KMS-11 (cell line): ENCODE measurements around the gene STARD8.
"Not testable (repeated sequence)": the region's sequence is repeated elsewhere in the genome, so short reads cannot be mapped to it uniquely, and the experiment has no call there.

Source experiments
- H2AFZ ChIP-seq: fragments of 200-600 bp; sonication (generic); 2 replicates; pipeline ENCODE4 v1.6.1; 2016; ENCODE audit warnings: antibody characterized with exemption, mixed run types, low read depth
- H3K27ac ChIP-seq: fragments of 200-600 bp; sonication (generic); 2 replicates; pipeline ENCODE4 v1.6.1; 2016; ENCODE audit warnings: mild to moderate bottlenecking, mixed run types
- H3K27me3 ChIP-seq: fragments of 200-600 bp; sonication (generic); 2 replicates; pipeline ENCODE4 v1.6.1; 2017; ENCODE audit warnings: mild to moderate bottlenecking, low read depth, mixed run types, moderate library complexity; ENCODE audit not compliant: insufficient read depth
- H3K36me3 ChIP-seq: fragments of 200-600 bp; sonication (generic); 2 replicates; pipeline ENCODE4 v1.6.1; 2017; ENCODE audit warnings: mild to moderate bottlenecking, mixed run types; ENCODE audit not compliant: insufficient read depth
- H3K4me1 ChIP-seq: fragments of 200-600 bp; sonication (generic); 2 replicates; pipeline ENCODE4 v1.6.1; 2016; ENCODE audit warnings: mild to moderate bottlenecking, low read depth, mixed run types; ENCODE audit not compliant: poor library complexity, severe bottlenecking
- H3K4me2 ChIP-seq: fragments of 200-600 bp; sonication (generic); 2 replicates; pipeline ENCODE4 v1.7.0; 2016; ENCODE audit warnings: mild to moderate bottlenecking, mixed run types
- H3K4me3 ChIP-seq: fragments of 200-600 bp; sonication (generic); IDR thresholded peaks from 2 replicates; pipeline ENCODE4 v1.6.1; 2017; ENCODE audit warnings: low read depth, low read length, mixed read lengths; ENCODE audit not compliant: insufficient read depth
- H3K79me2 ChIP-seq: fragments of 200-600 bp; sonication (generic); 2 replicates; pipeline ENCODE4 v1.6.1; 2016; ENCODE audit warnings: low read depth, mixed run types; ENCODE audit not compliant: insufficient read depth
- H3K9ac ChIP-seq: fragments of 200-600 bp; sonication (generic); 2 replicates; pipeline ENCODE4 v1.6.1; 2016; ENCODE audit warnings: mild to moderate bottlenecking, mixed run types
- H4K20me1 ChIP-seq: fragments of 200-600 bp; sonication (generic); 2 replicates; pipeline ENCODE4 v1.6.1; 2016; ENCODE audit warnings: mild to moderate bottlenecking, mixed run types; ENCODE audit not compliant: insufficient read depth
- CTCF ChIP-seq: fragments of 200-600 bp; sonication (generic); conservative IDR thresholded peaks from 2 replicates; pipeline ENCODE4 v1.6.1; 2017; ENCODE audit warnings: low read depth, mild to moderate bottlenecking, antibody characterized with exemption, low read length, moderate library complexity, mixed read lengths

The STARD8 gene

DNA sequence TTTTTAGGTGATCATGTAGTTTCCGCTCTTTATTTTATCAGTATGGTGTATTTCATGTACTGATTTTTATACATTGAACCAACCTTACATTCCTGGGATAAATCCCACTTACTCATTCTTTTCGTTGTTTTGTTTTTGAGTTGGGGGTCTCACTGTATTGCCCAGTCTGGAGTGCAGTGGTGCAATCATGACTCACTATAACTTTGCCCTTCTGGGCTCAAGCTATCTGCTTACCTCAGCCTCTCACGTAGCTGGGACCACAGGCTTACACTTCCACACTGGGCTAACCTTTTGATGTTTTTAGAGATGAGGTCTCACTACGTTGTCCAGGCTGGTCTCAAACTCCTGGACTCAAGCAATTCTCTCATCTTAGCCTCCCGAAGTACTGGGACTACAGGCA lies 19.5 kb upstream of the STARD8 start:
- Histone ChIP-seq H3K27ac (no peak overlapping the region), H3K27me3 (no peaks in the 10 kb centered on the region), H3K4me3 (no peak overlapping the region), H4K20me1 (no peaks in the 10 kb centered on the region), H3K79me2 (no peaks in the 10 kb centered on the region), H2AFZ (no peak overlapping the region), H3K9ac (no peak overlapping the region), H3K4me1 (no peaks in the 10 kb centered on the region), H3K36me3 (no peaks in the 10 kb centered on the region), H3K4me2 (no peak overlapping the region)
- no peak for TF ChIP-seq CTCF

GRCh38 chrX:68629936-68630335 lies 17.5 kb upstream of the STARD8 start:
- H3K4me3 ChIP-seq, H3K4me2 ChIP-seq, H2AFZ ChIP-seq, H3K9ac ChIP-seq, H3K36me3 ChIP-seq, H3K27ac ChIP-seq, H4K20me1 ChIP-seq, H3K79me2 ChIP-seq, H3K4me1 ChIP-seq, H3K27me3 ChIP-seq: not testable (repeated sequence)

DNA sequence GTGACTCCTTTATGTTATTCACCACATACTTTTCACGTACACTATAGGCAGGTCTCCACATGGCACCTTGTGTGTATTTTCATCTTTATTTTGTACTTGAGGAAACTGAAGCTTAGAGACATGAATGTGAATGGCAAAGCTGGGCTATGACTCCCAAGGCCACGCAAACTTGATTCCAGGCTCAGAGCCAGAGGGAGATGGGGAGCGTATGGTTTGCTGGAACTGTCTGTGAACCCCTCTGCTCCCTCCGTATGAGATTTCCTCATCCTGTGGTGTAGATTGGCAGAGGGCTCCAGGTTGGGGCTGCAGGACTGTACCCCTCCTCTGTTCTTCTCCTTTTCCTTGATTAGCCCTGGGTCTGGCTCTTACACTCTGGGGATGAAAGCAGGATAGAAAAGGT lies 16.1 kb upstream of the STARD8 start:
- H3K4me3 ChIP-seq: no peak overlapping the region
- no peaks in the 10 kb centered on the region for H3K79me2 ChIP-seq
- TF ChIP-seq CTCF: no peak
- no peak overlapping the region for H3K4me2 ChIP-seq
- no peak overlapping the region for H3K27ac ChIP-seq
- no peak overlapping the region for H2AFZ ChIP-seq
- no peaks in the 10 kb centered on the region for H4K20me1 ChIP-seq
- H3K4me1 ChIP-seq: no peaks in the 10 kb centered on the region
- H3K9ac ChIP-seq: no peak overlapping the region
- H3K27me3 ChIP-seq: no peaks in the 10 kb centered on the region
- H3K36me3 ChIP-seq: no peaks in the 10 kb centered on the region

DNA sequence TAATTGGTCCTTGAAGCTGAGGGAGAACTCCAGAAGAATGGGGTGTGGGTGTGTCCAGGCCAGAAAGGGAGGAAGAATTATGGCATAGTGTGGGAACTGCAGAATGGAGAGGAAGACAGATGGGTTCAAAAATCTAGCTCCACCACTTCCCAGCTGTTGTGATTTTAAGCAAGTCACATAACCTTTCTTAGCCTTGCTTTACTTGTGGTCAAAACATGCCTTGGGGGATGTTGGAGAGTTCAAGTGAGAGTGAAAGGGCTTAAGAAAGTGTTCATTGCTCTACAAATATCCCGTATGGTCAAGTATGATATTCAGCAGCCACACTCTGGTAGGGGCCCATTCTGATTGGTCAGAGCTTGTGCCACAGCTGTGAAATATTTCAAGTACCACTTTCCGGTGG lies 15.0 kb upstream of the STARD8 start:
- no peaks in the 10 kb centered on the region for H3K36me3 ChIP-seq
- no peak overlapping the region for H3K9ac ChIP-seq
- H4K20me1 ChIP-seq: no peaks in the 10 kb centered on the region
- H3K27me3 ChIP-seq: no peaks in the 10 kb centered on the region
- no peak overlapping the region for H3K4me3 ChIP-seq
- no peak overlapping the region for H2AFZ ChIP-seq
- H3K4me2 ChIP-seq: no peak overlapping the region
- TF ChIP-seq CTCF: no peak
- no peaks in the 10 kb centered on the region for H3K4me1 ChIP-seq
- no peaks in the 10 kb centered on the region for H3K79me2 ChIP-seq
- no peak overlapping the region for H3K27ac ChIP-seq

DNA sequence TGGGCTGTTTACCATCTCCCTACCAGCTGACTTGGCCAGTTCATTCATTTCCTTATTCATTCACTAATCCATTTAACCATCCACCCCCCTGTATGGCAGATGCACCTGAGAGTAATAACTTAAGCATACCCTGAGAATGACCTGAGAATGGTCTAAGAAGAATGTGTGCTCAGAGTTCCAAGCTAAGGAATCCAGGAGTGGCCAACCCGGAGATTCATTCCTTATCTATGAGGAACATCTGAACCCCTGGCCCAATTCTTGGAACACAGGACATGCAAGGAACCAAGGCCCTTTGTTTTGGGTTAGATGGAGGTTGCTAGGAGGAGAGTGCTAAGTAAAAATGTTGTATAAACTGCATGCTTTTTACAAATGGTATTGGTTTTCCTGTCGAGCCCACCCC lies 13.5 kb upstream of the STARD8 start:
- H2AFZ ChIP-seq: no peak overlapping the region
- no peak overlapping the region for H3K4me2 ChIP-seq
- no peaks in the 10 kb centered on the region for H3K4me1 ChIP-seq
- H3K27ac ChIP-seq: no peak overlapping the region
- no peaks in the 10 kb centered on the region for H3K79me2 ChIP-seq
- H3K9ac ChIP-seq: no peak overlapping the region
- no peaks in the 10 kb centered on the region for H3K27me3 ChIP-seq
- TF ChIP-seq CTCF: no peak
- no peak overlapping the region for H3K4me3 ChIP-seq
- H4K20me1 ChIP-seq: no peaks in the 10 kb centered on the region
- H3K36me3 ChIP-seq: no peaks in the 10 kb centered on the region
